ENCODE measurements around the gene FBXL16. TPM values are rescaled to one million over a fixed set of nuclear protein-coding genes. Genes with fewer than 3 reads are reported as not detected.

FBXL16 gene
- total and polyA plus RNA-seq, 2 of the 13 experiments (the other 11 are each of a cell fraction or from before 2014, with no cell fraction given) = 0.22 to 2.0 TPM

DNA sequence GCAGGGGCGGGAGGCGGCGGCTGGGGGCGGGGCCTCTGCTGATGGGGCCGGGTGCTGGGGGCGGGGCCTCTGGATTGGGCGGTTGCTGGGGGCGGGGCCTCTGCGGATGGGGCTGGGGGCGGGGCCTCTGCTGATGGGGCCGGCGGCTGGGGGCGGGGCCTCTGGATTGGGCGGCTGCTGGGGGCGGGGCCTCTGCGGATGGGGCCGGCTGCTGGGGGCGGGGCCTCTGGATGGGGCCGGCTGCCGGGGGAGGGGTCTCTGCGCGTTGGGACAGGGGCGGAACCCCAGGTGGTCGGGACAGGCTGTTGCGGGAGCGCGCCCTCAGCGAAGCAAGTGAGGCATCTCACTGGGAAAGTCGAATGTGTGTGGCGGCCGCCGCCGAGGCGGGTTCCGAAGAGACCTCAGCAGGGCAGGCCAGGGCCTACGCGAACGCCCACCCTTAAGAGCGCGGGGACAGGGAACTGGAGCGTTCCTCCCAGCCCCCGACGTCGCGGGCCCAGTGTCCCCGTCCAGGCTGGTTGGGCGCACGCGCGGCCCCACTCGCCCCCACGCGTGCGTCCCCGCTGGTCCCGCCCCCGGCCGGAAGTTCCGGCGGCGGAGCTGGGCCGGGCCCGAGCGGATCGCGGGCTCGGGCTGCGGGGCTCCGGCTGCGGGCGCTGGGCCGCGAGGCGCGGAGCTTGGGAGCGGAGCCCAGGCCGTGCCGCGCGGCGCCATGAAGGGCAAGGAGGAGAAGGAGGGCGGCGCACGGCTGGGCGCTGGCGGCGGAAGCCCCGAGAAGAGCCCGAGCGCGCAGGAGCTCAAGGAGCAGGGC, 25.6 kb downstream of the FBXL16 start, which contains the start of gene STUB1 (continued):
- TF ChIP-seq, protein P1, sequence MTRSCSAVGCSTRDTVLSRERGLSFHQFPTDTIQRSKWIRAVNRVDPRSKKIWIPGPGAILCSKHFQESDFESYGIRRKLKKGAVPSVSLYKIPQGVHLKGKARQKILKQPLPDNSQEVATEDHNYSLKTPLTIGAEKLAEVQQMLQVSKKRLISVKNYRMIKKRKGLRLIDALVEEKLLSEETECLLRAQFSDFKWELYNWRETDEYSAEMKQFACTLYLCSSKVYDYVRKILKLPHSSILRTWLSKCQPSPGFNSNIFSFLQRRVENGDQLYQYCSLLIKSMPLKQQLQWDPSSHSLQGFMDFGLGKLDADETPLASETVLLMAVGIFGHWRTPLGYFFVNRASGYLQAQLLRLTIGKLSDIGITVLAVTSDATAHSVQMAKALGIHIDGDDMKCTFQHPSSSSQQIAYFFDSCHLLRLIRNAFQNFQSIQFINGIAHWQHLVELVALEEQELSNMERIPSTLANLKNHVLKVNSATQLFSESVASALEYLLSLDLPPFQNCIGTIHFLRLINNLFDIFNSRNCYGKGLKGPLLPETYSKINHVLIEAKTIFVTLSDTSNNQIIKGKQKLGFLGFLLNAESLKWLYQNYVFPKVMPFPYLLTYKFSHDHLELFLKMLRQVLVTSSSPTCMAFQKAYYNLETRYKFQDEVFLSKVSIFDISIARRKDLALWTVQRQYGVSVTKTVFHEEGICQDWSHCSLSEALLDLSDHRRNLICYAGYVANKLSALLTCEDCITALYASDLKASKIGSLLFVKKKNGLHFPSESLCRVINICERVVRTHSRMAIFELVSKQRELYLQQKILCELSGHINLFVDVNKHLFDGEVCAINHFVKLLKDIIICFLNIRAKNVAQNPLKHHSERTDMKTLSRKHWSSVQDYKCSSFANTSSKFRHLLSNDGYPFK (CRISPR knock-in tag; IDR thresholded peaks at IDR 0.05; ENCODE audit: borderline replicate concordance) = no peak
- 0 out of 2 replicates have a peak, but pooled peaks have one; percentile 47 for TF ChIP-seq ZNF546 (CRISPR knock-in tag; conservative IDR thresholded peaks at IDR 0.05)
- no peak for TF ChIP-seq ZNF292 (CRISPR knock-in tag; IDR thresholded peaks at IDR 0.05; ENCODE audit: borderline replicate concordance, low read depth)
- TF ChIP-seq MYC (CRISPR knock-in tag; IDR thresholded peaks at IDR 0.05; ENCODE audit: borderline replicate concordance) = peak; percentile 70
- TF ChIP-seq, protein P2, sequence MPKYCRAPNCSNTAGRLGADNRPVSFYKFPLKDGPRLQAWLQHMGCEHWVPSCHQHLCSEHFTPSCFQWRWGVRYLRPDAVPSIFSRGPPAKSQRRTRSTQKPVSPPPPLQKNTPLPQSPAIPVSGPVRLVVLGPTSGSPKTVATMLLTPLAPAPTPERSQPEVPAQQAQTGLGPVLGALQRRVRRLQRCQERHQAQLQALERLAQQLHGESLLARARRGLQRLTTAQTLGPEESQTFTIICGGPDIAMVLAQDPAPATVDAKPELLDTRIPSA (CRISPR knock-in tag; IDR thresholded peaks at IDR 0.05; ENCODE audit: borderline replicate concordance) = 0 out of 2 replicates have a peak, but pooled peaks have one; percentile 43
- TF ChIP-seq ZSCAN31 (CRISPR knock-in tag; IDR thresholded peaks at IDR 0.05; ENCODE audit: low read depth) = no peak
- TF ChIP-seq, protein P3, sequence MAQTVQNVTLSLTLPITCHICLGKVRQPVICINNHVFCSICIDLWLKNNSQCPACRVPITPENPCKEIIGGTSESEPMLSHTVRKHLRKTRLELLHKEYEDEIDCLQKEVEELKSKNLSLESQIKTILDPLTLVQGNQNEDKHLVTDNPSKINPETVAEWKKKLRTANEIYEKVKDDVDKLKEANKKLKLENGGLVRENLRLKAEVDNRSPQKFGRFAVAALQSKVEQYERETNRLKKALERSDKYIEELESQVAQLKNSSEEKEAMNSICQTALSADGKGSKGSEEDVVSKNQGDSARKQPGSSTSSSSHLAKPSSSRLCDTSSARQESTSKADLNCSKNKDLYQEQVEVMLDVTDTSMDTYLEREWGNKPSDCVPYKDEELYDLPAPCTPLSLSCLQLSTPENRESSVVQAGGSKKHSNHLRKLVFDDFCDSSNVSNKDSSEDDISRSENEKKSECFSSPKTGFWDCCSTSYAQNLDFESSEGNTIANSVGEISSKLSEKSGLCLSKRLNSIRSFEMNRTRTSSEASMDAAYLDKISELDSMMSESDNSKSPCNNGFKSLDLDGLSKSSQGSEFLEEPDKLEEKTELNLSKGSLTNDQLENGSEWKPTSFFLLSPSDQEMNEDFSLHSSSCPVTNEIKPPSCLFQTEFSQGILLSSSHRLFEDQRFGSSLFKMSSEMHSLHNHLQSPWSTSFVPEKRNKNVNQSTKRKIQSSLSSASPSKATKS (CRISPR knock-in tag; IDR thresholded peaks at IDR 0.05) = no peak
- TF ChIP-seq, protein P4, sequence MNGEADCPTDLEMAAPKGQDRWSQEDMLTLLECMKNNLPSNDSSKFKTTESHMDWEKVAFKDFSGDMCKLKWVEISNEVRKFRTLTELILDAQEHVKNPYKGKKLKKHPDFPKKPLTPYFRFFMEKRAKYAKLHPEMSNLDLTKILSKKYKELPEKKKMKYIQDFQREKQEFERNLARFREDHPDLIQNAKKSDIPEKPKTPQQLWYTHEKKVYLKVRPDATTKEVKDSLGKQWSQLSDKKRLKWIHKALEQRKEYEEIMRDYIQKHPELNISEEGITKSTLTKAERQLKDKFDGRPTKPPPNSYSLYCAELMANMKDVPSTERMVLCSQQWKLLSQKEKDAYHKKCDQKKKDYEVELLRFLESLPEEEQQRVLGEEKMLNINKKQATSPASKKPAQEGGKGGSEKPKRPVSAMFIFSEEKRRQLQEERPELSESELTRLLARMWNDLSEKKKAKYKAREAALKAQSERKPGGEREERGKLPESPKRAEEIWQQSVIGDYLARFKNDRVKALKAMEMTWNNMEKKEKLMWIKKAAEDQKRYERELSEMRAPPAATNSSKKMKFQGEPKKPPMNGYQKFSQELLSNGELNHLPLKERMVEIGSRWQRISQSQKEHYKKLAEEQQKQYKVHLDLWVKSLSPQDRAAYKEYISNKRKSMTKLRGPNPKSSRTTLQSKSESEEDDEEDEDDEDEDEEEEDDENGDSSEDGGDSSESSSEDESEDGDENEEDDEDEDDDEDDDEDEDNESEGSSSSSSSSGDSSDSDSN (CRISPR knock-in tag; IDR thresholded peaks at IDR 0.05) = 0 out of 2 replicates have a peak, but pooled peaks have one; percentile 4
- peak; percentile 73 for TF ChIP-seq YEATS4 (CRISPR knock-in tag; IDR thresholded peaks at IDR 0.05; ENCODE audit: borderline replicate concordance)
- TF ChIP-seq ZNF614 (CRISPR knock-in tag; IDR thresholded peaks at IDR 0.05; ENCODE audit: borderline replicate concordance) = no peak
- no peak for TF ChIP-seq NFKBIZ (CRISPR knock-in tag; IDR thresholded peaks at IDR 0.05)
- no peak for TF ChIP-seq ZNF619 (CRISPR knock-in tag; IDR thresholded peaks at IDR 0.05)
- no peak for TF ChIP-seq CEBPB (IDR thresholded peaks at IDR 0.05; ENCODE audit: borderline replicate concordance, low read depth, low read length)
- TF ChIP-seq ZNF354B (CRISPR knock-in tag; IDR thresholded peaks at IDR 0.05) = no peak
- peak; percentile 95 for TF ChIP-seq GABPA (IDR thresholded peaks at IDR 0.05; ENCODE audit: low read depth, low read length)
- peak; percentile 61; the same call in 1 of the 2 replicates for TF ChIP-seq GABPA (CRISPR knock-in tag; IDR thresholded peaks at IDR 0.05; ENCODE audit: low read depth)
- peak; percentile 63 for TF ChIP-seq POLR2G (IDR thresholded peaks at IDR 0.05; ENCODE audit: low read depth, low read length)
- no peak for TF ChIP-seq HHEX (CRISPR knock-in tag; IDR thresholded peaks at IDR 0.05)
- no peak for TF ChIP-seq CC2D1A (CRISPR knock-in tag; IDR thresholded peaks at IDR 0.05)
- TF ChIP-seq ZNF615 (CRISPR knock-in tag; IDR thresholded peaks at IDR 0.05; ENCODE audit: borderline replicate concordance) = no peak
- TF ChIP-seq RFXANK (CRISPR knock-in tag; IDR thresholded peaks at IDR 0.05) = no peak
- TF ChIP-seq ZNF792 (CRISPR knock-in tag; IDR thresholded peaks at IDR 0.05) = no peak
- TF ChIP-seq CHCHD3 (CRISPR knock-in tag; IDR thresholded peaks at IDR 0.05) = no peak
